SH-SY5Y (cell line): Measurements from ENCODE around the gene SCG5.

Experiments
- GATA2 ChIP-seq: IDR thresholded peaks from 2 replicates; pipeline ENCODE4 v1.6.1; 2011; ENCODE audit warnings: mild to moderate bottlenecking, low read depth, low read length
- GATA3 ChIP-seq: IDR thresholded peaks from 2 replicates; pipeline ENCODE4 v1.6.1; 2011; ENCODE audit warnings: low read depth, mild to moderate bottlenecking, low read length, moderate library complexity

Gene SCG5

DNA sequence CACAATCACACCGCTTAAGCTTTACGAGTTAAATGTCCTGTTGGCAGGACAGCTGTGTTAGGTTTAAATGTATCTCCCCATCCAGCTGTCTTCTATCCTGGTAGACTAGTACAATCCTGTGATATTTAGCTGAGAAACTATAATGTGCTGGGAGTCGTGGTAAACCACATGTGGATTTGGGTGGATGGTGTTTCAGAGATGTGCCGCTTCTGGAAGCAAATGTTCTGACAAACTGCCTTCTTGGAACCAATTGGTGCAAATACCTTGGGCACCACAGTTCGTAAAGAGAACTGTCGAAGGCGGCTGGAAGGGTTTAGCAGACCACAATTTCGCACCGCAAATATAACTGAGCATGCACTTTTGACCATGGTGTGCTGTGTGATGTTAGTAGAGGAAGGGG lies 15.0 kb downstream of the SCG5 start:
- TF ChIP-seq GATA3, result no peak
- TF ChIP-seq GATA2, result no peak; the same call in 1 of the 2 replicates

DNA sequence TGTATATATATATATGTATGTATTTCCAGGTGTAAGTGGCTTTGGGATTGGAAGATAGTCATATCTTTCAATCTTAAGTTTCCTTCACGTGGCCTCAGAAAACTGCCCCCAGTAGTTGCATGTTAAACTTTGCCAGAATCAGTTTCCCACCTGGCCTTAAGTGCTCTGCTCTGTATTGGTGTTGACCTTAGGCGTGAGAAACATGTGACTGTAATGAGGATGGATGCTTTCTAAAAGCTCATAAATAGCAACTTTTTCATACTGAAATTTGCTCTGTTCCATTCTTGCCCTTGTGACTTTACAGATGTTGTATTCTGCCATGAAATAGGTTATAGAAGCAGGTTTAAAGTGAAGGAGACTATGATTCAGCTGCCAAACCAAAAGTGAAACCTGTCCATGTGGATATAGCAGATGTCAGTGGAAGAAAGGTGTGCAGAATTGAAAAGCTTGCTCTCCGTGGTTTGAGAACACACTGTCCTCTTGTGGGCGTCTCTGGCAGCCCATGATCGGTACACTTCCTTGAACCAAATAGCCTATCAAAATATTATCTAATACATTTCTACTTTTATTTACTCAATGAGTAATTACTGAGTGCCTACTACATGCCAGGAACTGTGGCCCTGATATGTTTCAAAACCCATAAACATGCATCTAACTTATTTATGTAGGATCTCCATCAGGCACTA lies 15.8 kb downstream of the SCG5 start:
- no peak for TF ChIP-seq GATA3
- no peak for TF ChIP-seq GATA2

DNA sequence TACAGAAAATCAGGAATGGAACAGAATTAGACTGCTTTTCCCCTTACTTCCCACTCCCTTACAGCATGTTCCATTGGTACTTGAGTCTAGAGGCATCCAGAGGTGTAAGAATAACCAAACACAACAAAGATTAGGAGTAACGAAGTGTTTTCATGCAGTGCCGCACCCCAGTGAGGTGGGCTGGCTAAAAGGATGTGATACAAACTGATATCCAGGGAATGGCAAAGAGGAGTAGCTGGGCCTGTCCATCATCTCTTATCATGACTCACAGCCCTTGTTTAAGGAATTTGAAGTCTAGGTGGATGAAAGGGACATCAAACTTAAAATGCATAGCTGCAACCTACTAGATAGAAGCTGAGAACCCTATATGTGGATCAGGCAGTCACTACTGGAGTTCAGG lies 16.4 kb downstream of the SCG5 start:
- no peak for TF ChIP-seq GATA2
- no peak for TF ChIP-seq GATA3

DNA sequence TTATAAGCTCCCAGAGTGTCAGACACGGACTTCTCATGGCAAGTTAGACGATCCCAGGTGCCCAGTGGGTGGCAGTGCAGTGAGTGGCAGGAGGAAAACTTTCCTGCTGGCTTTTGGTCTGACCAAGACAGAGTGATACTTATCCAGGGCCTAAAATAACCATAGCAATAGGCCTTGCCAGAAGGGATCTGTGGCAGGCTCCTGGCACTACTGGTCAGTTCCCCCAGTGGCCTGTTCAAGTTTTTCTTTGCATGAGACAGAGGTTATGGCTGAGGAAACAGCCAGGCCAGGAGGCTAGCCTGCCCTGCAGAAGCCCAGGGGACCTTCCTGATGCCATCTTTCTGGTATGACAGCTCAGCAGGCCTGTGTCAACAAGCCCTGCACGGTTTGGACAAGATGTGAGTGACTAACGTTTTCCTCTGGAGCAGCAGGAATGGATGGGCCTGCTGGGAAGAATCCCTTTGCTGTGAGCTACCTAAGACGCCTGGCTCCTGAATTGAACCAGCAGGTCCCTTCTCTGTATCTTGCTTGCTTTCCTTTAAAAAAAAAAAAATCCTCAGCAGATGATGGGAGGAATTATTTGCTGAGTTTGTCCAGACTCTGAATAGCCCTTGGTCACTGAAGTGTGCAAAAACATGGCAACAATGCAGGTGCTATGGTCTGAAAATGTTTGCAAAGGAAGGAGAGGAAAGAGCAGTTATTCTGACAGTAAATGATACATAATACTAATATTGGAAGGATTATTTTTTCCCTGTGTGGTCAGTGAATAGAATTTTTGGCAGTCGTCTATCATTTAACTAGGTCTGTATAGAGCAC lies 18.0 kb downstream of the SCG5 start:
- no peak for TF ChIP-seq GATA3
- TF ChIP-seq GATA2, result no peak

DNA sequence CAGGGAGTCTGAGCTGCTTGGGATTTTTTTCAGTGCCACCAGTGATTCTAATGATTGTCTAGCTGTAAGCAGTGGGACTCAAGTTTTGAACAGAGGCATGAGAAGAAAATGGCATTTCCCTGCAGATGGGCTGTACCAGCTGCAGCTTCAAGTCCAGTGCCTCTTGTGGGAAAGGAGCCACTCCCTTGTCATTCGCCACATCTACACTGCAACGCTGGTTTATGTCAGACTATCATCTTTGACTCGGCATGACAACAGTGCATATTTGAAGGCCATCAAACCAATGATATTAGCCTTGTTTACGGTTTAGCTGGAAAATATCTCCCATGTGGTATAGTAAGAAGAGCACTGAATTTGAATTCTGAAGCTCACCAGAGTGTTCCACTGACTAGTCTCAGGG lies 22.2 kb downstream of the SCG5 start:
- TF ChIP-seq GATA3 (no peak), GATA2 (no peak)

DNA sequence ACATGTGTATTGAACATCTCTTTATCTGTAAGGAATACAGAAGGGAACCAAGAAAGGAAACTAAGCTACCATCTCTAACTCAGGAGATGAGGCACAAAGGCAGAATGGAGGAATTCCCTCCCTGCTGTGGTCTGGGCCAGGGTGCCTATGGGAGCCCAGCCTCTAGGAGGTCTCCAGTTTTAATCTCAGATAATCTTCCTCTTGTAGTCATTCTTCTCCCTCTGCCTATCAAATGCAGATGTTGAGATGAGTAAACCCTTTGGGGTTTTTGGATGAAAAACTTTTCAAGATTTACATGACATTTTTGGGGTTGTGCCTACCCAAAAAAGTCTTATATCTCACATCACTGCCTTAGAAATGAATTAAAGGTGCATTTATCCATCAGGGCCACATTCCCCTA lies 23.3 kb downstream of the SCG5 start:
- TF ChIP-seq GATA3, result no peak
- no peak for TF ChIP-seq GATA2

DNA sequence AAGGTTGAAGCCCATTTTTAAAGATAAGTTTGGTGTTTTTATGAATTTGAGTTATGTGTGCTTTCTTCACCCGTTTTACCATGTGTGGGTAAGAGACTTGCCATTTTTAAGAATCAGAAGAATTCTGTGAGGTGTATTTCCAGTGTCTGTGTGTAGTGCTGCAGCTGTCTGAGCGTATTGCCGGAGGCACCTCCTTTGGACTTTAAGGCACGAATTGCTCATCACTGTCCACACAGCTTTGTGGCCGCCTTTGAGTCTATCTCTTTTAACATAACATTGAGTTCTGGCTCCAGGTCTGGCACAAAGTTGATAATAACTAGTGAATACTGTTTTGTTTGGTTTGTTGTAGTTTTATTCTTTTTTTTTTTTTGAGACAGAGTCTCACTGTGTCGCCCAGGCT lies 25.8 kb downstream of the SCG5 start:
- TF ChIP-seq GATA3, result no peak
- TF ChIP-seq GATA2, result no peak

DNA sequence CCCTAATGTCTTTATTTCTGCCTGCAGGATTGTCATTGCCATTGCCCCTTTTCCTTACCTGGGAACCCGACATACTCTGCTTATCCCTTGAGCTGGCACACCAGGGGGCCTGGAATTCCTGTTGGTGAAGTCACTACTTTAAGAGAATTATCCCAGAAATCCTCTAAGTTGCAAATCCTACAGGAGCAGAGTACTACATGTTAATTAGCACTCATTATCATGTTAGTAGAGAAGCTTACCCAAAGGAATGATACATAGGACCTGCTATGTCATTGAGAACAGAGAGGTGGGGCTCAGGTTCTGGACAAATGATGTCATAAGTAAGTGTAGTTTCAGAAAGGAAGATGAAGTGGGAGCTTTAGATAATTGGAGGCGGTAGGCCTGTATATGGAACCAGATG lies 27.4 kb downstream of the SCG5 start:
- TF ChIP-seq GATA3, result no peak
- TF ChIP-seq GATA2, result no peak

DNA sequence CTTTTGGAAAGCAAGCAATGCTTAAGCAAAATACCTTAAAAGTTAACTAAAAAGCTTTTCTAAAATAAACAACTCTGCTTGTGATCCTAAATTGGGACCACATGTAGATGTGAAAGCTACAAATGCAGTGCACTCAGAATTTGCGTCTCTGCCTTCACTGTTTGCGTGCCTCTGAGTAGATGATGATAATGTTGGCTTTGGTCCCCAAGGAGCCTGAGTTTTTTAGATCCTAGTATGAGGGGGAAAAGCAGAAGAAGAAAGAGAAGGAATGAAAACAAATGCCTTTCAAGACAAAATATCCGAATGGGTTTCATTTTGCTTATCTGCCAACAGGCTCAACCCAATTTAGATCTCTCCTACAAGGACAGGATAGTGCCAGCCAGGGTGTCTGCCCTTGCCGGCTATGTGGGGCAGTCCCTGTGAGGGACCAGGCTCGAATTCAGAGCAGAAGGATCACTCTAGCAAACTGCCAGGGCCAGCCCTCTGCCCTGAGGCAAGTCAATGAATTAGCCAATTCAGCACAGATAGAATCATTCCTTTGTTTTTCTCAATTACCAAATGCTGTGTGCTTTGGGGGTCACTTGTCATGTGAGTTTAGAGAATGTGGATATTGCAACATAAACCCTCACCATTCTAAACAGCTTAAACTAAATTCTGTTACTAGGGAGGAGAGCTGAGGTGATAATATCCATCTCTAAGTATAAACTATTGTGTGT lies 28.5 kb downstream of the SCG5 start:
- TF ChIP-seq GATA2 (peak; percentile 92), GATA3 (peak; percentile 75)

DNA sequence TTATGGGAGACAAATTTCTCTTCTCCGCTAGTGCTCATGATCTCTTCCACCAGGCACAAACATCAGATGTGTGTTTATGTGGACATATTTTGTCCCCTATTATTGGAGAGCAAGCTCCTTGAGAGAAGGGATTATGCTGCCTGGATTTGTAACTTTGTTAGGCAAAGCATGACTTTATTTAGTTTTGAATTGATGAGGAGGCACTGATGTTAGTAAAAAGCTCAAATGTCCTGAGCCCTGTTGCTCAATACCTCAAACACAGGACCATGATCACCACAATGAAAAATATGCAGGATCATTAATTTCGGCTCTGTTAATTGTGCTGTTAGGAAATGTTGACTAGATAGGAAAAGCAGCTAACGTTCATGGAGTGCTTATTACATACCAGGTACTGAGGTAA lies 29.1 kb downstream of the SCG5 start:
- no peak for TF ChIP-seq GATA2
- TF ChIP-seq GATA3, result no peak

DNA sequence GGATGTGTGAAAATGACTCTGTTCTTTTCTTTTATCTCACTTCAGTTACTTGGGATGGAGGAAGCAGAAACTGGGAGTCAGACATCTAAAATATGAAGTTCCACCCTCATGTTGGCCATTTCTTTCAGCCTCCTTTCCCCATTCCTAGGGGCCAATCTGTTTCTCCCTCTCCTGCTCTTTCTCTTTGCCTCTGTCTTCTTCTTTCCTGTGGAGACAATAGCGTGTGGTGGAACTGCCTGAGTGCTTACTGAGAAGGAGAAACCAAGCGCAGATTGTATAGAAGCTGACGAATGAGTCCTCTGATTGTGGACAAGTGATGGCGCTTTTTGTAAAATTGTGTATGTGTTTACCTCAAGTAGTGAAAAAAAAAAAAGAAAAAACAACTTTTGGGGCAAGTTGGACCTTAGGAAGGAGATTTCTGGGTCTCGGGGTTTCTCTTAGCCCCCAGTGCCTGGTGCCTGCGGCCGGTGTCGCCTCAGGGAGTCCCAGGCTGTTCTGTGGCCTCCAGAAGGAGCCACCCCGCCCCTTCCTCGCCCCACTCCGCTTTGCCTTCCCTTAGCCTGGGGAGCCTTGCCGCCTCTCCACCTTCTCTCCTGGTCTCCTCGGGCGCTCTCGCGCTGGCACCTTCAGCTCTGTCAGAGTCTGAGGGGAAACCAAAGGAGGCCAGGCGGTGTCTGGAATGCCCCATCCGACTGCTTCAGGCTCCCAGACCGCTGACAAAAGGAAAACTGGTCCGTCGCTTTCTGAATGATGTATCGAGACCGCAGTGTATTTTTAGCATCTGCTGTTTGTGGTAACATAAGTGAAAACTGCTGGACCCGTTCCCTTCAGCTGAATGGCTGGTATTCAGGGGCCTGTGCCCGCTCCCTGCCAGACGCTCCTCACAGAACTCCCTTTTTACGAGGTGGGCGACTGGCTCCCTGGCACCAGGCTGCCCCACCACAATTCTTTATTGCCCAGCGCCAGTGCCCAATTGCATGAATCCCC lies 30.1 kb downstream of the SCG5 start:
- no peak for TF ChIP-seq GATA2
- TF ChIP-seq GATA3, result no peak

DNA sequence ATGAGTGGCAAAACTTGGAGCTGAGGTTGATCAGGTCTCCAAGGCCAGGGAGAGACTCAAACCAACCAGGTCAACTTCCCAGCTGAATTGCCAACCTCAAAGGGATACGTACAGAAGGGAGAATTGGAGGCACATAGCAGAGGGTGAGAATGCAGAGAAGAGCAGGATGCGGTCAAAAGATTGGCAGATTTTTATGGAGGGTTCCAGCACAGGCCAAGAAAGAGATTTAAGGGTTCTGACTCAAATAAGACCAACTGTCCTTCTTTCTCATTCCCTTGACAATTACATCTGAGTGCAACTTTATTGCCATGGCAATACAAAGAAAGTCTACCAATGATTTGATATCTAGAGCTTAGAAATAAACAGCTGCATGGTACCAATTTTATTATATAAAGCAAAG lies 33.2 kb downstream of the SCG5 start:
- no peak for TF ChIP-seq GATA2
- TF ChIP-seq GATA3, result no peak

DNA sequence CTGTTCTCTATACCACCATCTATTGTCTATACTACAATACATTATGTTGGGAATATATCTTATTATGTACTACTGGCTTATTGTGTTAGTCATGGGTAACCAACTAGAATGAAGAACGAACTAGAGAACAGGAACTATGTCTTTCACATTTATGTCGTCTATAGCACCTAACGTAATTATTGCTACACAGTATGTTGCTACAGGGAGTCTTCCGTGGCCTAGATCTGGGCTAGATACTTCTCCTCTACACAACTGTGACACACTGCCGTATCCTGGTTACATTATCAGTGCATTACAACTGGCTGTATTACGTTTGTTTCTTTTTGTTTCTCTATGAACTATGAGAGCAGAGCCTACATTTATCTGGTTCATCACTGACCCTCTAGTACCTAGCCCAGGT lies 34.0 kb downstream of the SCG5 start:
- TF ChIP-seq GATA2, result no peak
- TF ChIP-seq GATA3, result no peak
